Duodenal mucosa (tissue), 2 donors: Measurements from ENCODE around the gene GAN.
"Not testable (repeated sequence)": the region's sequence is repeated elsewhere in the genome, so short reads cannot be mapped to it uniquely, and the experiment has no call there.

Experiments used
- H3K27ac ChIP-seq: one replicate; pipeline ENCODE4 v1.7.0; 2013; ENCODE audit warnings: low read depth, low read length
- H3K27me3 ChIP-seq, 2 donors: one replicate each; pipeline ENCODE4 v1.7.0; 2013; ENCODE audit warnings: low read length in 2 of 2, control low read depth in 1 of 2; ENCODE audit not compliant: insufficient read depth in 2 of 2, control insufficient read depth in 1 of 2
- H3K36me3 ChIP-seq, 2 donors: one replicate each; pipeline ENCODE4 v1.7.0; 2013; ENCODE audit warnings: low read length in 2 of 2, control low read depth in 1 of 2; ENCODE audit not compliant: insufficient read depth in 2 of 2, control insufficient read depth in 1 of 2
- H3K4me1 ChIP-seq, 2 donors: one replicate each; pipeline ENCODE4 v1.7.0; 2013; ENCODE audit warnings: low read length in 2 of 2, control low read depth in 1 of 2; ENCODE audit not compliant: insufficient read depth in 2 of 2, control insufficient read depth in 1 of 2
- H3K4me3 ChIP-seq, 2 donors: one replicate each; pipeline ENCODE4 v1.7.0; 2013; ENCODE audit warnings: low read length in 2 of 2, low read depth in 1 of 2
- H3K9ac ChIP-seq, 2 donors: one replicate each; pipeline ENCODE4 v1.7.0; 2013; ENCODE audit warnings: low read length in 2 of 2, low read depth in 1 of 2
- H3K9me3 ChIP-seq, 2 donors: one replicate each; pipeline ENCODE4 v1.7.0; 2013; ENCODE audit warnings: low read length in 2 of 2, control low read depth in 1 of 2; ENCODE audit not compliant: control insufficient read depth in 1 of 2

Gene GAN

DNA sequence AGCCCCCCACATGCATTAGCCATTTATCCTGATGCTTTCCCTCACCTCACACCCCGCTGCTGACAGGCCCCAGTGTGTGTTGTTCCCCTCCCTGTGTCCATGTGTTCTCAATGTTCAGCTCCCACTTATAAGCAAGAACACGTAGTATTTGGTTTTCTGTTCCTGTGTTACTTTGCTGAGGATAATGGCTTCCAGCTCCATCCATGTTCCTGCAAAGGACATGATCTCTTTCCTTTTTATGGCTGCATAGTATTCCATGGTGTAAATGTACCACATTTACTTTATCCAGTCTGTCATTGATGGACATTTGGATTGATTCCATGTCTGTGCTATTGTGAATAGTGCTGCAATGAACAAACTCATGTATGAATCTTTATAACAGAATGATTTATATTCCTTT is 90.2 kb downstream of the GAN start:
- H3K36me3 ChIP-seq, H3K9me3 ChIP-seq, H3K9ac ChIP-seq, H3K4me3 ChIP-seq, H3K27ac ChIP-seq, H3K27me3 ChIP-seq: not testable (repeated sequence)
- H3K4me1 ChIP-seq: peaks cover 0 to 17% of the 10 kb centered on the region in 2 donors

DNA sequence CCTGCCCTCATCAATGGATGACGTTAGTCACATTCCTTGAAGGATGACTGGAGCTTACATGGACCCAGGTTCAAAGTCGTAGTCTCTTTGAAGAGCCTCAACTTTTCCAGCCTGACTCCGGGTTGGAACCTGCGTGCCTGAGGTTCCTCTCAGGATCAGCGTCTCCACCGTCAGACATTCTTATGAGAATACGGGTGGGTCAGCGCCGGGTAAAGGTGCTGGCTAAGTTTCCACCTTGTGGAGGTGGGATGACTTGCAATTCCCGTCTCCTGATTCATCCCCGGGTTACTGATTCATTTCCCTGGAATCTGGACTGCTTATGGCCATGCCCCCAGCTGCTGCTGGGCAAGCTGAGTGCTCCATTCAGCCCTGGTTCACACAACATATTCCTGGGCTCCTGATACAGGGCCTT is 90.9 kb downstream of the GAN start:
- Histone ChIP-seq H3K36me3 (no peaks in the 10 kb centered on the region), H3K4me3 (no peak overlapping the region), H3K27ac (no peak overlapping the region), H3K27me3 (no peaks in the 10 kb centered on the region), H3K9me3 (no peaks in the 10 kb centered on the region), H3K9ac (no peak overlapping the region), H3K4me1 (peaks cover 0 to 17% of the 10 kb centered on the region in 2 donors)

GRCh38 chr16:81408409-81408950 is 93.7 kb downstream of the GAN start:
- no peak overlapping the region for H3K27ac ChIP-seq
- no peak overlapping the region for H3K4me3 ChIP-seq
- no peaks in the 10 kb centered on the region for H3K36me3 ChIP-seq
- peaks cover 0 to 8% of the 10 kb centered on the region in 2 donors for H3K4me1 ChIP-seq
- no peaks in the 10 kb centered on the region for H3K9me3 ChIP-seq
- no peak overlapping the region for H3K9ac ChIP-seq
- H3K27me3 ChIP-seq: no peaks in the 10 kb centered on the region

DNA sequence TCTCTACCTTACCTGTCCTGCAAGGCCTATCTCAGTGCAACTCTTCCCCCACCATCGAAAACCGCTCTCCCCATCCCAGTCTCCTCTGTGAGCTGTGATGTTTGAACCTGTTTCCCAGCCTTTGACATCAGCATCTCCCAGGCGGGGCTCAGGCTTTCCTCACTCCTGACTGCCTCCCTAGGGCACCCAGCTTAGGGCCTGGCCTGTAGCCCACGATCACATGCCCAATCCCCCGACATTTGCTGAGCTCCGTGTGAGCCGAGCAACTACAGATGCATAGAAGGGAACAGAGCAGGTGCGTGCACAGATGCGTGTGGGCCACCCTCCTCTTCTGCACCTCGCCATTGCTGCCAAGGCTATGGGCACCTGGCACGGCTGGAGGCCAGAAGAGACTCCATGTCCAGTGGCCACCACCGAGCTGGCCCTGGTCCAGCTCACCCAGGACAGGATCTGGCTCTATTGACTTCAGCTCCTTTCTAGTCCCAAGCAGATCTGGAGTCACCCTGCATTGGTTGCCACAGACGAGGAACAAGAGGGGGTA is 94.3 kb downstream of the GAN start:
- H3K9ac ChIP-seq: no peak overlapping the region
- H3K36me3 ChIP-seq: no peaks in the 10 kb centered on the region
- H3K4me1 ChIP-seq: peaks cover 0 to 1% of the 10 kb centered on the region in 2 donors
- H3K27me3 ChIP-seq: no peaks in the 10 kb centered on the region
- H3K27ac ChIP-seq: no peak overlapping the region
- no peak overlapping the region for H3K4me3 ChIP-seq
- H3K9me3 ChIP-seq: no peaks in the 10 kb centered on the region

GRCh38 chr16:81410643-81411293 is 96.0 kb downstream of the GAN start:
- Histone ChIP-seq H3K9ac (no peak overlapping the region), H3K27ac (no peak overlapping the region), H3K4me3 (no peak overlapping the region), H3K4me1 (no peaks in the 10 kb centered on the region), H3K27me3 (peaks cover 0 to 4% of the 10 kb centered on the region in 2 donors), H3K36me3 (no peaks in the 10 kb centered on the region), H3K9me3 (no peaks in the 10 kb centered on the region)

DNA sequence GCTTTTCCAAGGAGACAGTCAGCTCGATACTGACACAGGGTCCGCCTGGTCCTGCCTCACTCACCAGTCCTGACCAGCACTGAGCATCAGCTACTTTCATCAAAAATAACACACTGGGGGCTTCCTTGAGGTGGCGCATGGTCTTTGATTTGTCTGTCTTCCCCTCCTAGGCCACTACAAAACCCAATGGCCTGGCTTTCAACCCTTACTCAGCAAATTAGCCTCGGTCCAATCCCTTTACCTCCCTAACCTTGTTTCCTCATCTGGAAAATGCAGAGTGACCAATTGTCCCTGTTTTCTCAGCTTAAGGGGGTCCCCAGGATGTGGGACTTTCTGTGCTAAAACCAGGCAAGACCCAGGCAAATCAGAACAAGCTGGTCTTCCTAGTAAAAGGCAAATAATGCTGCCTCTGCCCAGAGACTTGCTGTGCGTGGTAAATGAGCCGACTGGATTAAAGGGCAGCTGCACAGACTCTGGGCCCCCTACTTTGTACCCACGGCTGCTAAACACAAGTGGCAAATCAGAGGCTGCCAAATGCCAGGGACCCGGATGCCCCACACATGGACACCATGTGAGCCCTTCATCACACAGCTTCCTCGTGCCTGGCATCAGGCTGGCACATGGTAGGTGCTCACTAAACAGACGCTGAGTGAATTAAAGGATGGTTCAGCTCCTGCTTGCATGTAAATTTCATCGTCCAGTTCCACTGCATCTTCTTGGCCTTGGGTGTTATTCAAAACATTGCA is 98.7 kb downstream of the GAN start:
- Histone ChIP-seq H3K4me3 (no peak overlapping the region), H3K36me3 (no peaks in the 10 kb centered on the region), H3K9ac (no peak overlapping the region), H3K27me3 (peaks cover 0 to 4% of the 10 kb centered on the region in 2 donors), H3K9me3 (no peaks in the 10 kb centered on the region), H3K27ac (no peak overlapping the region), H3K4me1 (no peaks in the 10 kb centered on the region)

- Histone ChIP-seq H3K4me1 (no peaks in the 10 kb centered on the region), H3K27ac (no peak overlapping the region), H3K9me3 (no peaks in the 10 kb centered on the region), H3K36me3 (no peaks in the 10 kb centered on the region), H3K27me3 (peaks cover 0 to 4% of the 10 kb centered on the region in 2 donors), H3K9ac (no peak overlapping the region), H3K4me3 (no peak overlapping the region)
These were observed 101.0 kb downstream of the GAN start for GRCh38 chr16:81415751-81416150.

GRCh38 chr16:81416749-81417148 is 102.0 kb downstream of the GAN start:
- Histone ChIP-seq H3K36me3 (no peaks in the 10 kb centered on the region), H3K27ac (no peak overlapping the region), H3K4me1 (no peaks in the 10 kb centered on the region), H3K9ac (no peak overlapping the region), H3K9me3 (no peaks in the 10 kb centered on the region), H3K4me3 (no peak overlapping the region), H3K27me3 (peaks cover 0 to 4% of the 10 kb centered on the region in 2 donors)

DNA sequence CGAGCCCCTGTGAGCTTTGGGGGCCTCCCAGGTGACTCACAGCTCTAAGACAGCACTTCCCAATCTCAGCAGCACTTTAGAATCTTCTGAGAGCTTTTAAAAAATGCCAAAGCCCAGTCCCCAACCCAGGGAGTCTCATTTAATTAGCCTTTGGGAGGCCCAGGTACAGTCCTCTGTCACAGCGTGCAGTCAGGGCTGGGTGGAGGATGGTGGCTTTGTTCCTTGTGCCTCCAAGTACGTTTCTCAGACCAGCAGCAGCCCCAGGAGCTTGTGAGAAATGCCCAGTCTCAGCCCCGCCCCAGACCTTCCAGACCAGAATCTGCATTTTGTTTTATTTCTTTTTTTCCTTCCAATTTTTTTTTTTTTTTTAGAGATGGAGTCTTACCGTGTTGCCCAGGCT is 102.4 kb downstream of the GAN start:
- Histone ChIP-seq H3K9me3 (no peaks in the 10 kb centered on the region), H3K4me1 (no peaks in the 10 kb centered on the region), H3K27ac (no peak overlapping the region), H3K4me3 (no peak overlapping the region), H3K9ac (no peak overlapping the region), H3K36me3 (no peaks in the 10 kb centered on the region), H3K27me3 (peaks cover 0 to 4% of the 10 kb centered on the region in 2 donors)

GRCh38 chr16:81419806-81420205 is 105.0 kb downstream of the GAN start:
- H3K27me3 ChIP-seq: no peaks in the 10 kb centered on the region
- no peaks in the 10 kb centered on the region for H3K9me3 ChIP-seq
- H3K36me3 ChIP-seq: no peaks in the 10 kb centered on the region
- no peaks in the 10 kb centered on the region for H3K4me1 ChIP-seq
- no peak overlapping the region for H3K9ac ChIP-seq
- no peak overlapping the region for H3K4me3 ChIP-seq
- H3K27ac ChIP-seq: no peak overlapping the region
